Osteocyte (in vitro differentiated cells): ENCODE data around the gene SGTB. TPM values are rescaled to one million over a fixed set of nuclear protein-coding genes. Genes with fewer than 3 reads are reported as not detected.

Experiments
- DNase-seq: peaks from one replicate; pipeline ENCODE4 v3.0.0; 2021; ENCODE audit warnings: mixed read lengths; ENCODE audit not compliant: unreplicated experiment; ENCODE audit errors: extremely low spot score
- H3K27ac Mint-ChIP-seq: one replicate; pipeline ENCODE4 v1.8.0; 2021; ENCODE audit warnings: mild to moderate bottlenecking, mixed read lengths; ENCODE audit not compliant: unreplicated experiment
- H3K27me3 Mint-ChIP-seq: one replicate; pipeline ENCODE4 v1.8.0; 2021; ENCODE audit warnings: mixed read lengths; ENCODE audit not compliant: unreplicated experiment
- H3K36me3 Mint-ChIP-seq: one replicate; pipeline ENCODE4 v1.8.0; 2021; ENCODE audit warnings: mixed read lengths; ENCODE audit not compliant: unreplicated experiment
- H3K4me1 Mint-ChIP-seq: one replicate; pipeline ENCODE4 v1.8.0; 2021; ENCODE audit warnings: mixed read lengths; ENCODE audit not compliant: unreplicated experiment
- H3K4me3 Mint-ChIP-seq: one replicate; pipeline ENCODE4 v1.8.0; 2021; ENCODE audit warnings: mild to moderate bottlenecking, moderate library complexity, mixed read lengths; ENCODE audit not compliant: unreplicated experiment
- H3K9me3 Mint-ChIP-seq: one replicate; pipeline ENCODE4 v1.8.0; 2021; ENCODE audit warnings: mixed read lengths; ENCODE audit not compliant: unreplicated experiment
- CTCF ChIP-seq: fragments of 200-600 bp; sonication (generic); IDR thresholded peaks from 2 replicates; pipeline ENCODE4 v1.5.0; 2021; ENCODE audit warnings: antibody characterized with exemption, mild to moderate bottlenecking, moderate library complexity
- total RNA-seq: library from RNA; stranded (reverse); gene quantifications from 2 replicates; pipeline ENCODE4 v1.2.1, GENCODE V29; 2021

Gene SGTB
- total RNA-seq, 1 donor from 2014 or later = 18.8 TPM

GRCh38 chr5:65674749-65675148 lies 47.2 kb downstream of the SGTB start:
- Mint-ChIP-seq H3K4me3 (no peak overlapping the region), H3K4me1 (no peaks in the 10 kb centered on the region), H3K9me3 (no peaks in the 10 kb centered on the region), H3K27ac (no peak overlapping the region), H3K27me3 (no peaks in the 10 kb centered on the region), H3K36me3 (peaks cover 42% of the 10 kb centered on the region)
- no peak for TF ChIP-seq CTCF
- no peak for DNase-seq

- H3K27ac Mint-ChIP-seq = no peak overlapping the region
- H3K4me3 Mint-ChIP-seq = no peak overlapping the region
- peaks cover 33% of the 10 kb centered on the region for H3K36me3 Mint-ChIP-seq
- H3K4me1 Mint-ChIP-seq = no peaks in the 10 kb centered on the region
- H3K27me3 Mint-ChIP-seq = no peaks in the 10 kb centered on the region
- no peak for TF ChIP-seq CTCF
- DNase-seq = no peak
- no peaks in the 10 kb centered on the region for H3K9me3 Mint-ChIP-seq
Observed at GRCh38 chr5:65672796-65673195, 49.1 kb downstream of the SGTB start.

GRCh38 chr5:65668696-65669095 lies 53.2 kb downstream of the SGTB start:
- no peak for DNase-seq
- no peaks in the 10 kb centered on the region for H3K4me1 Mint-ChIP-seq
- no peaks in the 10 kb centered on the region for H3K9me3 Mint-ChIP-seq
- peaks cover 13% of the 10 kb centered on the region for H3K36me3 Mint-ChIP-seq
- H3K4me3 Mint-ChIP-seq = no peak overlapping the region
- TF ChIP-seq CTCF = no peak
- H3K27me3 Mint-ChIP-seq = no peaks in the 10 kb centered on the region
- no peak overlapping the region for H3K27ac Mint-ChIP-seq

DNA sequence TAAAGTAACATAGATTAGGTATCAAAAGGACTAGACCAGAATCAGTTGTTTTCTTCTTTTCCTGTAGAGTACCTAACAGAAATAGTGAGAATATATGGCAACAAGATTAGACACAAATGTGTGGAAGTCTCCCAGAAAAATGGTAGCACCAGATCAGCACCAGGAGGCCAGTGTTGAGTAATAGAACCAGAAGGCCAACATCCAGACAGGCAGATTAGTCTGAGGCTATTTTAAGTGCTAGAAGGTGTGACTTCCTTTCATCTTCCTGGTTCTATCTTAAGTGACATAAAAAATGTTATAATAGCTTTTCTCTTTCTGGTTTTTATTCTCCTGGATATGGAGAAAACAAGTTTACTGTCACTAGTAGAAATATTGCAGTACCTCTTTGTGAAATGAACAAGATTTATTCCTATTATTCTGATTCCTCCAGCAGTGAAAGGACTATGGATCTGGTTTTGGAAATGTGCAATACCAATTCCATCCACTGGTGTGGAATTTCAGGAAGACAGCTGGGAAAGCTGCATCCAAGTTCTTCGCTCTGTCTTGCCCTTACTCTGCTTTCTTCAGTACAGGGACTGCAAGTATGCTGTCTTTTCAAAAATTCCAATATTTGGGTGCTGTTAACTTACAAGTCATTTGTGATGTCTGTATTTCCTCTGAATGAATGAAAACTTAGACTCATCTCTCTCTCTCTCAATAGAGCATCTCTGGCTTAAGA lies 57.9 kb downstream of the SGTB start:
- Mint-ChIP-seq H3K27me3 (no peaks in the 10 kb centered on the region), H3K36me3 (peaks cover 32% of the 10 kb centered on the region), H3K4me3 (no peak overlapping the region), H3K9me3 (no peaks in the 10 kb centered on the region), H3K27ac (no peak overlapping the region), H3K4me1 (no peaks in the 10 kb centered on the region)
- DNase-seq = no peak
- peak; percentile 44 for TF ChIP-seq CTCF

DNA sequence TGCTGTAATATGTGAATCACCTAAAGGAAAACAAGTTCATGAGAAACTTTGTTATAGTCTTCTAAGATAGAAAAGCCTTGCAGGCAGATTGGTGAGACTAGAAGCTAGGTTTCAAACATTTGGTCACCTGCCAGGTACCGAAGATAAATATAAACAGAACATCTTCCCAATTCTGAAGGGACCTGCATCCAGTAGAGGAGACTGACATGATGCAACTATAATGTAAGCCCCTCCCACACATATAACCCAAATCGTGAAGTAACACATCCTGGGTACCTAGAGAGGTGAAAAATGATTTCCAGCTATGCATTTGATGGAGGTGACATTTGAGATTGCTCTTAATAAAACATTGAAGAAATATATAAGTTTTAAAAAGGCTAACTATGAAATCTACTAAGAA lies 67.2 kb downstream of the SGTB start:
- Mint-ChIP-seq H3K4me3 (no peak overlapping the region), H3K4me1 (no peaks in the 10 kb centered on the region), H3K9me3 (no peaks in the 10 kb centered on the region), H3K27ac (no peak overlapping the region), H3K36me3 (peaks cover 28% of the 10 kb centered on the region), H3K27me3 (no peaks in the 10 kb centered on the region)
- TF ChIP-seq CTCF = no peak
- no peak for DNase-seq
